Central memory CD8-positive, alpha-beta T cell (primary cell): ENCODE results near the gene MYEF2.

Source experiments
- ATAC-seq: fragments of 150-1000 bp; cut with Tn5 transposase; replicated peaks from 2 replicates; pipeline ENCODE4 v1.10.0; 2022; ENCODE audit warnings: mild to moderate bottlenecking, moderate FRiP score, moderate number of reproducible peaks; ENCODE audit not compliant: poor library complexity, severe bottlenecking; ENCODE audit errors: extremely low read depth
- DNase-seq, 2 donors: peaks; one replicate each; pipeline ENCODE4 v3.0.0; 2021; ENCODE audit warnings: low spot score in 2 of 2
- H3K27ac Mint-ChIP-seq: one replicate; pipeline ENCODE4 v1.8.0; 2022; ENCODE audit warnings: low read depth, mild to moderate bottlenecking, moderate library complexity, mixed read lengths
- H3K27me3 Mint-ChIP-seq: one replicate; pipeline ENCODE4 v1.8.0; 2022; ENCODE audit warnings: mixed read lengths
- H3K36me3 Mint-ChIP-seq: one replicate; pipeline ENCODE4 v1.8.0; 2022; ENCODE audit warnings: mild to moderate bottlenecking, moderate library complexity, mixed read lengths; ENCODE audit not compliant: insufficient read depth
- H3K4me1 Mint-ChIP-seq: one replicate; pipeline ENCODE4 v1.8.0; 2022; ENCODE audit warnings: mixed read lengths
- H3K4me3 Mint-ChIP-seq: one replicate; pipeline ENCODE4 v1.8.0; 2022; ENCODE audit warnings: mild to moderate bottlenecking, moderate library complexity, mixed read lengths
- H3K9me3 Mint-ChIP-seq: one replicate; pipeline ENCODE4 v1.8.0; 2022; ENCODE audit warnings: mixed read lengths

Gene MYEF2

DNA sequence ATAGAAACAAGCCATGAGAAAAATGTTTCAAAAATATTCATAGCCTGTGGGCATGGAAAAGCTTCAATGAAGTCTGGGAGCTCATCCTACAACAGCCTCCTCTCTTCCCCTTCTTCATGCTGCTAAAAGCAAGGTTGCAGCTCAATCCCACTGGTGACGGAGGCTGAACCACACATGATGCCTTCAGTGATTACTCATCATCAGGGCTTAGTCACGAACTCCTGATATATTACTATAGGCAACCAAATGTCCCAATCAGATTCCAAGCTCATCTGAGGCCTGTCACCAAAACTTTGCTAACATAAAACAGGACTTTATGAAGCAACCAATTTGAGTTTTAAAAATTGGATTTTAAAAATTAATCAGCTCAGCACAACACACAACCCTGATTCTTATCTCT lies 81.3 kb downstream of the MYEF2 start:
- Mint-ChIP-seq H3K27me3 (peaks cover 25% of the 10 kb centered on the region), H3K4me3 (no peak overlapping the region), H3K27ac (no peak overlapping the region), H3K4me1 (no peaks in the 10 kb centered on the region), H3K36me3 (no peaks in the 10 kb centered on the region), H3K9me3 (no peaks in the 10 kb centered on the region)
- ATAC-seq: no peak
- no peak for DNase-seq

DNA sequence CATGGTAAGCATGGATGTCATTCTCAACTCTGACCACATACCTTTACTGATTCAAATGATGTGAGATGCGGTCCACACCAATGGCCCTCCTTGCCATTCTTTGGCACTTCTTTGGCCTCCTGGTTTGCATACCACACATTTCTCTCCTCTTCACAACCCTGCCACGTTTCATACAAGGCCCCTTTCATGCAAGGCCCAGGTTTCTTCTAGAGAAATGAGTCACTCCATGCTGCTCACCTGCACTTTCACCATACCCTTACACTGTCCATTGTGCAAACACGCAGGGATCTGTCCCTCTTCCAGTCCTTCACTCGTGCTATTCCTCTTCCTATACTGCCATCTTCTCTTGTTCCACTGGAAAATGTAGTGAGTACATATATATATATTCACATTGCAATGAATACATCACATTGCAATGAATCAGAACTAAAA lies 81.7 kb downstream of the MYEF2 start:
- peaks cover 25% of the 10 kb centered on the region for H3K27me3 Mint-ChIP-seq
- no peak overlapping the region for H3K4me3 Mint-ChIP-seq
- DNase-seq (no peak), ATAC-seq (no peak)
- H3K9me3 Mint-ChIP-seq: no peaks in the 10 kb centered on the region
- H3K27ac Mint-ChIP-seq: no peak overlapping the region
- H3K4me1 Mint-ChIP-seq: no peaks in the 10 kb centered on the region
- no peaks in the 10 kb centered on the region for H3K36me3 Mint-ChIP-seq

DNA sequence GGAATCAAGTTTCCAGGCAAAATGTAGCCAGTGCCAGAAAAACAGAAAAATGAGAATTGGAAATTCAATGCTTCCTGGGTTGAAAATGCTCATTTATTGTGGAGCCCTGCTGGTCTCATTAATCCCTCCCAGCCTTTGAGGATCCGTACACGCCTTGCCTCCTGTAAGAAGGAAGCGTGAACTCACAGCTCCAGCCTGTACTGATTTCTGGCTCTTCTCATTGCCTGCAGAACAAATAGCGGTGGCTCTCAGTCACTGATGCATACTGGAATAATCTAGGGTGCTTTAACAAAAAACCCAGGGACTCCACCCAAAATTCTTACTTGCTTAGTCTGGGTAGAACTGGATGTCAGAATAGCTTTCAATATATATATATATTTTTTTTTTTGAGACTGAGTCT lies 86.6 kb downstream of the MYEF2 start:
- H3K4me1 Mint-ChIP-seq: no peaks in the 10 kb centered on the region
- H3K27me3 Mint-ChIP-seq: peaks cover 15% of the 10 kb centered on the region
- ATAC-seq: no peak
- no peak overlapping the region for H3K27ac Mint-ChIP-seq
- H3K4me3 Mint-ChIP-seq: no peak overlapping the region
- DNase-seq: no peak
- no peaks in the 10 kb centered on the region for H3K36me3 Mint-ChIP-seq
- H3K9me3 Mint-ChIP-seq: no peaks in the 10 kb centered on the region

DNA sequence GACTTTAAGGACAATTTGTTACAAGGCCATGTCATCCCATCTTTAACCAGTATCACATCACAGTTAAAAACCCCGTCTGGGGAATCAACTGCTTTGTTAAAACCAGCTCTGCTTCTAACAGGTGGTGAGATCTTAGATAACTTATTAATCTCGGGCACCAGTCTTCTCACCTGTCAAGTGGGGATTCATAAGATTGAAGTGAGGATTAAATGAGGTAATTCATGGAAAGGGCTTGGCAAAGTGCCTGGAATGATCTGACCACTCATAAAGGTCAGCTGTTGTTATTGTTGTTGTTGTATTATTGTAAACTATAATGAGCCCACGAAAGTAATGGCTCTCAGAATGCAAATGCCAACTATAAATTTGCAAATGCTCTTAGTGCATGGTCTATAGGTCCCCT lies 87.4 kb downstream of the MYEF2 start:
- H3K4me1 Mint-ChIP-seq: no peaks in the 10 kb centered on the region

DNA sequence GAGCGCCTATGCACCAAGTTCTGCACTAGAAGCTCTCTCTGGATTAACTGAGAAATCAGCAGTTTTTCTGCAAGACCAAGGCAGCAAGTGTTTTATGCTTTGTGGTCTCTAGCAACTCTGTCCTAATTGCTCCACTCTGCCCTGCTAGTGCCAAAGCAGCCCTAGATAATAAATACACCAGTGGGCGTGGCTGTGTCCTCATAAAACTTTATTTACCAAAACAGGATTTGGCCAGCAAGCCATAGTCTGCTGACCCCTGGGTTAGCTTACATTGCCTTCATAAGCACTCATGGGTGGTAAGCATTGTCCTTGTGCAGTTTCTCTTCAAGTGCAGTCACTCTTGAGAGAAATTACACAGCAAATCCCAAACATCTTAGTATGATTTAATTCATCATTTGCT lies 88.0 kb downstream of the MYEF2 start:
- Mint-ChIP-seq H3K9me3 (no peaks in the 10 kb centered on the region), H3K27me3 (peaks cover 7% of the 10 kb centered on the region), H3K27ac (no peak overlapping the region), H3K4me1 (no peaks in the 10 kb centered on the region), H3K36me3 (no peaks in the 10 kb centered on the region), H3K4me3 (no peak overlapping the region)
- ATAC-seq (no peak), DNase-seq (no peak)

More for the DNA sequence above, 87.4 kb downstream of the MYEF2 start:
- no peak for ATAC-seq
- no peak for DNase-seq
- Mint-ChIP-seq H3K27ac (no peak overlapping the region), H3K9me3 (no peaks in the 10 kb centered on the region), H3K27me3 (peaks cover 12% of the 10 kb centered on the region), H3K4me3 (no peak overlapping the region), H3K36me3 (no peaks in the 10 kb centered on the region)

DNA sequence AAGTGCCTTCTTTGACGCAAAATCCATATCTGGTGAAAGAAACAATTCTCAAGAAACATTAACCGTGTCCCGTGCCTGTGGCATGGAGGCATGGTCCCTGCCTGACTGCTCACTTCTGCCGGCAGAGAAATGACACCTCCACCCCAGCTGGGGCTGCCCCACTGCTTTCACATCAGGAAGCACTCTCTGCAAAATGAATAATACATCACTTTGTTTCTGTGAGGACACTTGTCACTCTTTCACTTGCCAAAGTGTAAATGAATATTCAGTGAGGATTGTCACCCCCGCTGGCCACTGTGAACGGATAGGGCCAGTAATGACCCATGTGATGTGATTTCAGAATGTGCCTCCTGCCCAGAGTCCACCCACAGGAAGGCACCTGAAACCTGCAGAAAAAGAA lies 88.4 kb downstream of the MYEF2 start:
- H3K36me3 Mint-ChIP-seq: no peaks in the 10 kb centered on the region
- no peak for ATAC-seq
- H3K4me1 Mint-ChIP-seq: no peaks in the 10 kb centered on the region
- no peaks in the 10 kb centered on the region for H3K9me3 Mint-ChIP-seq
- H3K4me3 Mint-ChIP-seq: no peak overlapping the region
- H3K27ac Mint-ChIP-seq: no peak overlapping the region
- no peak for DNase-seq
- peaks cover 3% of the 10 kb centered on the region for H3K27me3 Mint-ChIP-seq

DNA sequence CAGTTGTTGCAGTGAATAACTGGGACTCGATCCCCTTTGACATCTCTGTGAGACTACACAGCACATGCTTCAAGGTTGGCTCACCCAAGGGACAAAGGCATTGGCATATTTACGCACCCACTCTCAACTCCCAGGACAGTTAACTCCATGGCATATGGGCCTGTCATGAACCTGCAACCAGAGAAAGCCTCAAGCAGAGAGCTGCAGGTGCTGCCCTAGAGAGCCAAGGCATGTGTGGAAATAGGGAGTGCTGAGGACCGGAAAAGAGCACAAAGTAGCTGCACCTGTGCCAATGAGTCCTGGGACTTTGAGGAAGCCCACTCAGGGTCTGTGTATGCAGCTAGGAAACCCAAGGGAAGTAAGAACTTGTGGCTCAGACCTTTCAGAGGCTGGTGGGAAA lies 90.3 kb downstream of the MYEF2 start:
- Mint-ChIP-seq H3K4me1 (no peaks in the 10 kb centered on the region), H3K27ac (no peak overlapping the region), H3K27me3 (no peaks in the 10 kb centered on the region), H3K9me3 (no peaks in the 10 kb centered on the region), H3K4me3 (no peak overlapping the region), H3K36me3 (no peaks in the 10 kb centered on the region)
- DNase-seq (no peak), ATAC-seq (no peak)

DNA sequence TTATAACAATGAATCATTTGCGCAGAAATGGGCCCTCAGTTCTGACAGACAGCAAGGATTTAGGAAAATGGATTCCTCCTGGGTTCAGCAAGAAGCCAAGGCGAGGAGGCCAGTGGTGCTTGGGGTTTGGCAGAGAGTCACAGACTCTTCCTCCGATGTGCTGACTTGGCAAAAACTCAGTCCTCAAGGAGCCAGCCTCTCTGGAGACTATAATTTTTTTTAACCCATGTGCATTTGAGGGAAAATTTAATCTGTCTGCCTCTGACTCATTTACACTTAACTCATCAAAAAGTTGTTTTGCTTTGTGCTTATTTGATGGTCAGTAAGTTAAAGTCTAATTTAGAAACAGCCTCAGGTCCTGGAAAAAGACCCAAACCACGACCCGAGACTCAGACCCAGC lies 91.5 kb downstream of the MYEF2 start:
- DNase-seq (no peak), ATAC-seq (no peak)
- Mint-ChIP-seq H3K4me3 (no peak overlapping the region), H3K27me3 (no peaks in the 10 kb centered on the region), H3K36me3 (no peaks in the 10 kb centered on the region), H3K9me3 (peaks cover 6% of the 10 kb centered on the region), H3K4me1 (no peaks in the 10 kb centered on the region), H3K27ac (no peak overlapping the region)

DNA sequence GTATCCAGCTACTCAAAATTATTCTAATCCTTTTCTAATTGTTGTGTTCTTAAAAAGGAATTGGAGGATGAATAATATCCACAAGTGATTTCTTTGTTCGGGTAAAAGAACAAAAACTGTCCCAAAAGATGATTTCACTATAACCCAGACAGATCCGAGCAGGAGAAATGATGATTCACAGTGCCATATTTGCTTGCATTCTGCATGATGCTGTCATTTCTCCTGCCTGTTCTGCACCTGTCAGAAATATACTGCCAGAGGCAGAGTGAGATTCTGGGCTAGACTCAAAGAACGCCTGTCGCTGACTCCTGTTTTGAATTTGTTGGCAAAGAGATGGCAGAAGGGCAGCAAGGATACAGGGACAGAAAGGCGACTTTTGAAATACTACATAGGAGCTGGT lies 92.0 kb downstream of the MYEF2 start:
- Mint-ChIP-seq H3K9me3 (peaks cover 6% of the 10 kb centered on the region), H3K36me3 (no peaks in the 10 kb centered on the region), H3K27me3 (no peaks in the 10 kb centered on the region), H3K4me3 (no peak overlapping the region), H3K4me1 (no peaks in the 10 kb centered on the region), H3K27ac (no peak overlapping the region)
- ATAC-seq (no peak), DNase-seq (no peak)

DNA sequence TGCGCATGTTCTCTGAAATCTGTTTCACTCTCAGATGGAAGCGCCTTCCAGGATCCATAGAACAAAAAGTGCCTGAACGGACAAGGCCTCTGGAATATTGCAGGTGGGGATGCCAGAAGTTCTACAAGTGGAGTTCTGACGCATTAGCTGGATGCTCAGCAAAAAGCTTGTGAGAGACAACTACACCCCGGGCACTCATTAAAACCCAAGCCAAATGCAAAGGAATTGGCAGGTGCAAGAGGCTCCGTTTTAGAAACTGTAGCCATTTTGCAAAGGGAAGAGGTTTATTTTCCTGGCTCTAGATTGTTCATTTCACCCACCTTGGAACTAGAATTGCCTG lies 92.5 kb downstream of the MYEF2 start:
- Mint-ChIP-seq H3K27ac (no peak overlapping the region), H3K36me3 (no peaks in the 10 kb centered on the region), H3K27me3 (peaks cover 3% of the 10 kb centered on the region), H3K4me3 (no peak overlapping the region), H3K9me3 (peaks cover 6% of the 10 kb centered on the region), H3K4me1 (no peaks in the 10 kb centered on the region)
- ATAC-seq (no peak), DNase-seq (no peak)

DNA sequence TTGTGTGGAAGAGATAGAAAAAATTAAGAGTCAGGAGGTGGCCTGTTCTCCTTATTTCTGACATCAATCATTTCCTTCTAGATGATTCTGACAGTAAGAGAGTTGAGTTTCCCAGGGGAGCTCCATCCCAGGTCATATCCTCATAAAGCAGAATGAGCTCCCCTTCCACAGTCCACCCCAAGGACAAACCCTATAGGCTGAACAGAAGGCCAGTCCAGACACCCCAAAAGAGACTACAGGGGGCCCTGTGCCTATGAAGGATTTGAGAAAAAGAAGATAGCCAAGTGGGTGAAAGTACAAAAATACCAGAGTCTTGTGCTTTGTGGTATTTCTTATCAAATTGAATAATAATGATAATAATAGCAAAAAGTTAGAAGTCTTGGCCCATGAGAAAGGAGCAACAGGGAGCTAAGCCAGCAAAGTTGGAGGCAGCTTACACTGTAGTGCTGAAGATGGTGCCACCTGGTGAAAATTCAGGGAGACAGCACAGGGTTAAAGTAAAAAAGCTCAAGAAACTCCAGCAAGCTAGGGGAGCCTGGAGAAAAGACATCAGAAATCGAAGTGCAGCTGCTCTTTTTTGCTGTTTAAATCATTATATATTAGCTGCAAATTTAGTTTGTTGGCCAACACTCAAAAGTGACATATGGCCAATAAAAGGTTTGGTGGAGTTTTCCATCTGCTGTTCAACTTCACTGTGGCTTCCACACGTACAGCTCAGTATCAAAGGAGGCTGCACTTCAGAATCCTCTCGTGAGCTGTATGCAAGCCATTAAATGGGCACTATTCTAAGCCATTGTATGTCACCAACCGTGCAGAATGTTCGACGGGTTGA lies 93.1 kb downstream of the MYEF2 start:
- no peak for ATAC-seq
- H3K27ac Mint-ChIP-seq: no peak overlapping the region
- H3K4me1 Mint-ChIP-seq: no peaks in the 10 kb centered on the region
- peaks cover 9% of the 10 kb centered on the region for H3K27me3 Mint-ChIP-seq
- peaks cover 6% of the 10 kb centered on the region for H3K9me3 Mint-ChIP-seq
- DNase-seq: no peak
- no peak overlapping the region for H3K4me3 Mint-ChIP-seq
- no peaks in the 10 kb centered on the region for H3K36me3 Mint-ChIP-seq
